Esophagus squamous epithelium (tissue), 5 donors: ENCODE measurements around the gene ARHGEF2. TPM values are rescaled to one million over a fixed set of nuclear protein-coding genes. Genes with fewer than 3 reads are reported as not detected.
A peak's percentile ranks its signal among the peaks of the same experiment; 100 is the strongest.

ENCODE experiments used
- DNase-seq: peaks from one replicate; lab custom pipeline; 2025; lab: John Stamatoyannopoulos, UW
- H3K27ac ChIP-seq, 4 donors: fragments of 200-600 bp; sonication (generic); one replicate each; pipeline ENCODE4 v1.5.1; 2016 to 2019; ENCODE audit warnings: mild to moderate bottlenecking in 1 of 4
- H3K27me3 ChIP-seq, 4 donors: fragments of 200-600 bp; sonication (generic); 1 replicate in 3 of 4; 2 replicates in 1 of 4; pipeline versions ENCODE4 v1.5.1 to v1.6.0; 2017 to 2021; ENCODE audit warnings: antibody characterized with exemption in 1 of 4
- H3K36me3 ChIP-seq, 3 donors: fragments of 200-600 bp; sonication (generic); one replicate each; pipeline ENCODE4 v1.5.1; 2016 to 2019
- H3K4me1 ChIP-seq, 3 donors: fragments of 200-600 bp; sonication (generic); one replicate each; pipeline ENCODE4 v1.5.1; 2017 to 2019
- H3K4me3 ChIP-seq, 4 donors: fragments of 200-600 bp; sonication (generic); 1 replicate in 3 of 4; 2 replicates in 1 of 4; pipeline ENCODE4 v1.5.1; 2016 to 2019; ENCODE audit warnings: mild to moderate bottlenecking in 2 of 4, moderate library complexity in 1 of 4
- H3K9me3 ChIP-seq, 3 donors: fragments of 200-600 bp; sonication (generic); one replicate each; pipeline ENCODE4 v1.5.1; 2016 to 2019
- CTCF ChIP-seq, 6 experiments: fragments of 450-650 bp in 4 of 6; fragments of 200-600 bp in 2 of 6; sonication (generic) in 2 of 6; IDR thresholded peaks; one replicate each; pipeline ENCODE4 v1.5.1; 2016 to 2019; ENCODE audit warnings: antibody characterized with exemption in 6 of 6, mild to moderate bottlenecking in 4 of 6, moderate library complexity in 4 of 6
- POLR2A ChIP-seq, 4 donors: fragments of 450-650 bp; IDR thresholded peaks; one replicate each; pipeline ENCODE4 v1.6.1; 2017; ENCODE audit warnings: antibody characterized with exemption in 4 of 4, mild to moderate bottlenecking in 4 of 4, moderate library complexity in 3 of 4
- WGBS, 2 donors: methylation state at CpG; one replicate each; pipeline ENCODE4 v1.1.5; 2018; 5-methylcytosine and 5-hydroxymethylcytosine counted together
- intact Hi-C: fragments of 100-400 bp; cut with DNase I; formaldehyde crosslinking; loops from one replicate; pipeline ENCODE4 v1.15.0; 2022
- total RNA-seq, 4 donors: library from RNA; depleted of rRNA; stranded (reverse); fragments of >200 nt; gene quantifications; one replicate each; pipeline ENCODE4 v1.1.0, GENCODE V29; 2016
- donor health status: DM: yes; HTN: yes; CAD: no.

The ARHGEF2 gene
- total RNA-seq, 4 donors from 2014 or later, result 22.6 to 38.3 (median 27.5) TPM

- Histone ChIP-seq H3K4me3 (peak within 1 kb of the TSS; percentile 49 to 96 (median 82)), H3K4me1 (peaks cover 9 to 36% (median 14%) of the 10 kb centered on the region in 3 donors)
Measured at GRCh38 chr1:155911156-155912055, 66.9 kb downstream of the ARHGEF2 start, which contains the start of gene RIT1. TSS of gene RIT1 (minus strand) at chr1:155911349. CDS start at chr1:155910761, 588 bp downstream.

GRCh38 chr1:155910621-155911121 is 67.7 kb downstream of the ARHGEF2 start:
- no peaks in the 10 kb centered on the region for H3K27me3 ChIP-seq
- DNase-seq, result no peak
- 0 to 1% methylated on average over 8 to 11 of the region's 11 CpGs for WGBS, 2 donors

More at GRCh38 chr1:155911156-155912055, 66.9 kb downstream of the ARHGEF2 start, which contains the start of gene RIT1:
- peak; percentile 34 for DNase-seq
- Histone ChIP-seq H3K9me3 (no peaks in the 10 kb centered on the region), H3K27me3 (no peaks in the 10 kb centered on the region), H3K27ac (peak within 1 kb of the TSS; percentile 86 to 99 (median 95)), H3K36me3 (peaks cover 12 to 78% (median 48%) of the 10 kb centered on the region in 3 donors)
- intact Hi-C loops, result no loop called here
- TF ChIP-seq POLR2A (IDR thresholded peaks at IDR 0.05) (peak in 3 of 4 donors; percentile 40 to 78 (median 58)), CTCF (IDR thresholded peaks at IDR 0.05) (peak in 4 of 6 experiments; percentile 8 to 40 (median 37))
- WGBS, 2 donors, result 21 to 26% methylated on average over 7 to 9 of the region's 34 CpGs

GRCh38 chr1:155909894-155910293 is 68.5 kb downstream of the ARHGEF2 start:
- H3K27me3 ChIP-seq, result no peaks in the 10 kb centered on the region
- TF ChIP-seq CTCF (IDR thresholded peaks at IDR 0.05) (no peak), POLR2A (IDR thresholded peaks at IDR 0.05) (peak in 2 of 4 donors; percentile 18 to 30)
- H3K27ac ChIP-seq, result peak overlapping the region; percentile 86 to 99 (median 95)
- H3K36me3 ChIP-seq, result peaks cover 12 to 78% (median 39%) of the 10 kb centered on the region in 3 donors
- H3K4me1 ChIP-seq, result peaks cover 9 to 36% (median 14%) of the 10 kb centered on the region in 3 donors
- WGBS, 2 donors, result 39 to 42% methylated on average over 4 of the region's 4 CpGs
- peak overlapping the region; percentile 49 to 96 (median 82) for H3K4me3 ChIP-seq
- intact Hi-C loops, result no loop called here
- no peak for DNase-seq
- no peaks in the 10 kb centered on the region for H3K9me3 ChIP-seq

More at GRCh38 chr1:155910621-155911121, 67.7 kb downstream of the ARHGEF2 start:
- no peaks in the 10 kb centered on the region for H3K9me3 ChIP-seq
- peaks cover 9 to 36% (median 14%) of the 10 kb centered on the region in 3 donors for H3K4me1 ChIP-seq
- intact Hi-C loops, result no loop called here
- H3K27ac ChIP-seq, result peak overlapping the region; percentile 86 to 99 (median 95)
- H3K4me3 ChIP-seq, result peak overlapping the region; percentile 49 to 96 (median 82)
- peaks cover 12 to 78% (median 40%) of the 10 kb centered on the region in 3 donors for H3K36me3 ChIP-seq
- no peak for TF ChIP-seq CTCF (IDR thresholded peaks at IDR 0.05)
- no peak for TF ChIP-seq POLR2A (IDR thresholded peaks at IDR 0.05)

- no peak for TF ChIP-seq POLR2A (IDR thresholded peaks at IDR 0.05)
- no peak for TF ChIP-seq CTCF (IDR thresholded peaks at IDR 0.05)
- H3K36me3 ChIP-seq, result peaks cover 47 to 100% (median 80%) of the 10 kb centered on the region in 3 donors
- WGBS, 2 donors, result 90 to 95% methylated on average over 12 of the region's 12 CpGs
Measured at GRCh38 chr1:155904261-155904660, 74.1 kb downstream of the ARHGEF2 start.

More at GRCh38 chr1:155904261-155904660, 74.1 kb downstream of the ARHGEF2 start:
- Histone ChIP-seq H3K27me3 (no peaks in the 10 kb centered on the region), H3K9me3 (no peaks in the 10 kb centered on the region), H3K4me3 (no peak overlapping the region), H3K27ac (no peak overlapping the region), H3K4me1 (peaks cover 1 to 12% (median 3%) of the 10 kb centered on the region in 3 donors)
- no peak for DNase-seq
- intact Hi-C loops, result no loop called here
